ENCODE measurements around the gene TRIOBP. TPM values are rescaled to one million over a fixed set of nuclear protein-coding genes. Genes with fewer than 3 reads are reported as not detected.
"Not testable (repeated sequence)": the region's sequence is repeated elsewhere in the genome, so short reads cannot be mapped to it uniquely, and the experiment has no call there.

TRIOBP gene
- total RNA-seq, 1 donor from 2014 or later, result 68.9 TPM

- H3K27me3 ChIP-seq (ENCODE audit: control insufficient read depth, insufficient read depth, low read length), result no peaks in the 10 kb centered on the region
- H3K36me3 ChIP-seq (ENCODE audit: control insufficient read depth, insufficient read depth, low read length), result no peaks in the 10 kb centered on the region
- DNase-seq (ENCODE audit: low read depth), result no peak
- no peak overlapping the region for H3K4me3 ChIP-seq (ENCODE audit: low read depth, low read length)
- no peak for TF ChIP-seq CTCF (IDR thresholded peaks at IDR 0.05; ENCODE audit: insufficient read depth, low read length, poor library complexity, severe bottlenecking)
Measured at GRCh38 chr22:37714634-37715033, 17.8 kb downstream of the TRIOBP start.

GRCh38 chr22:37715760-37716159 is 18.9 kb downstream of the TRIOBP start:
- no peak for DNase-seq (ENCODE audit: low read depth)
- H3K4me3 ChIP-seq (ENCODE audit: low read depth, low read length), result no peak overlapping the region
- no peak for TF ChIP-seq CTCF (IDR thresholded peaks at IDR 0.05; ENCODE audit: insufficient read depth, low read length, poor library complexity, severe bottlenecking)

GRCh38 chr22:37716708-37717107 is 19.9 kb downstream of the TRIOBP start:
- no peak overlapping the region for H3K4me3 ChIP-seq (ENCODE audit: low read depth, low read length)
- DNase-seq (ENCODE audit: low read depth), result no peak

More at GRCh38 chr22:37715760-37716159, 18.9 kb downstream of the TRIOBP start:
- Histone ChIP-seq H3K27me3 (ENCODE audit: control insufficient read depth, insufficient read depth, low read length) (no peaks in the 10 kb centered on the region), H3K36me3 (ENCODE audit: control insufficient read depth, insufficient read depth, low read length) (no peaks in the 10 kb centered on the region)

GRCh38 chr22:37717235-37717634 is 20.4 kb downstream of the TRIOBP start:
- DNase-seq (ENCODE audit: low read depth); H3K27me3 ChIP-seq (ENCODE audit: control insufficient read depth, insufficient read depth, low read length); H3K36me3 ChIP-seq (ENCODE audit: control insufficient read depth, insufficient read depth, low read length); H3K4me3 ChIP-seq (ENCODE audit: low read depth, low read length): not testable (repeated sequence)

More at GRCh38 chr22:37716708-37717107, 19.9 kb downstream of the TRIOBP start:
- no peak for TF ChIP-seq CTCF (IDR thresholded peaks at IDR 0.05; ENCODE audit: insufficient read depth, low read length, poor library complexity, severe bottlenecking)
- Histone ChIP-seq H3K27me3 (ENCODE audit: control insufficient read depth, insufficient read depth, low read length) (no peaks in the 10 kb centered on the region), H3K36me3 (ENCODE audit: control insufficient read depth, insufficient read depth, low read length) (no peaks in the 10 kb centered on the region)

- not testable (repeated sequence) for DNase-seq (ENCODE audit: low read depth); H3K36me3 ChIP-seq (ENCODE audit: control insufficient read depth, insufficient read depth, low read length); H3K27me3 ChIP-seq (ENCODE audit: control insufficient read depth, insufficient read depth, low read length); H3K4me3 ChIP-seq (ENCODE audit: low read depth, low read length)
Measured at GRCh38 chr22:37717746-37718305, 21.0 kb downstream of the TRIOBP start.

- Histone ChIP-seq H3K27me3 (ENCODE audit: control insufficient read depth, insufficient read depth, low read length) (no peaks in the 10 kb centered on the region), H3K36me3 (ENCODE audit: control insufficient read depth, insufficient read depth, low read length) (no peaks in the 10 kb centered on the region), H3K4me3 (ENCODE audit: low read depth, low read length) (no peak overlapping the region)
- TF ChIP-seq CTCF (IDR thresholded peaks at IDR 0.05; ENCODE audit: insufficient read depth, low read length, poor library complexity, severe bottlenecking), result no peak
- no peak for DNase-seq (ENCODE audit: low read depth)
Measured at GRCh38 chr22:37725551-37726240, 28.8 kb downstream of the TRIOBP start.

Data from kidney epithelial cell (primary cell).